Epithelial cell of prostate (primary cell): ENCODE results near the gene COLEC12.

ENCODE experiments used
- DNase-seq: peaks from one replicate; pipeline ENCODE4 v3.0.0-alpha.2; 2011; ENCODE audit warnings: low read depth, low spot score
- H3K27ac ChIP-seq: fragments of 450-650 bp; 2 replicates; pipeline ENCODE4 v1.5.1; 2017; ENCODE audit warnings: mild to moderate bottlenecking

COLEC12 gene

GRCh38 chr18:476251-476664, 24.2 kb downstream of the COLEC12 start:
- no peak overlapping the region for H3K27ac ChIP-seq
- DNase-seq = no peak

GRCh38 chr18:475202-476031, 25.1 kb downstream of the COLEC12 start:
- DNase-seq = no peak
- no peak overlapping the region for H3K27ac ChIP-seq

- DNase-seq = no peak
- no peak overlapping the region for H3K27ac ChIP-seq
Observed at GRCh38 chr18:474416-474815, 26.1 kb downstream of the COLEC12 start.

GRCh38 chr18:473802-474201, 26.7 kb downstream of the COLEC12 start:
- DNase-seq = no peak
- no peak overlapping the region for H3K27ac ChIP-seq

- DNase-seq = no peak
- H3K27ac ChIP-seq = no peak overlapping the region
Observed at GRCh38 chr18:471716-472115, 28.8 kb downstream of the COLEC12 start.

GRCh38 chr18:470661-471501, 29.6 kb downstream of the COLEC12 start:
- no peak for DNase-seq
- H3K27ac ChIP-seq = no peak overlapping the region

- no peak overlapping the region for H3K27ac ChIP-seq
- no peak for DNase-seq
Observed at GRCh38 chr18:468955-469790, 31.3 kb downstream of the COLEC12 start.

- DNase-seq = no peak
- H3K27ac ChIP-seq = no peak overlapping the region
Observed at GRCh38 chr18:463827-464541, 36.5 kb downstream of the COLEC12 start.

- H3K27ac ChIP-seq = no peak overlapping the region
- no peak for DNase-seq
Observed at GRCh38 chr18:463403-463802, 37.1 kb downstream of the COLEC12 start.

GRCh38 chr18:461762-462161, 38.7 kb downstream of the COLEC12 start:
- DNase-seq = no peak
- no peak overlapping the region for H3K27ac ChIP-seq

- DNase-seq = no peak
- H3K27ac ChIP-seq = no peak overlapping the region
Observed at GRCh38 chr18:460791-461190, 39.7 kb downstream of the COLEC12 start.

- H3K27ac ChIP-seq = no peak overlapping the region
- DNase-seq = no peak
Observed at GRCh38 chr18:459814-460593, 40.5 kb downstream of the COLEC12 start.

- DNase-seq = no peak
- H3K27ac ChIP-seq = no peak overlapping the region
Observed at GRCh38 chr18:457521-458412, 42.7 kb downstream of the COLEC12 start.

- no peak for DNase-seq
- no peak overlapping the region for H3K27ac ChIP-seq
Observed at GRCh38 chr18:457140-457519, 43.4 kb downstream of the COLEC12 start.

GRCh38 chr18:456361-457139, 44.0 kb downstream of the COLEC12 start:
- H3K27ac ChIP-seq = no peak overlapping the region
- no peak for DNase-seq

- H3K27ac ChIP-seq = no peak overlapping the region
- DNase-seq = no peak
Observed at GRCh38 chr18:453400-453799, 47.1 kb downstream of the COLEC12 start.

GRCh38 chr18:452816-453215, 47.7 kb downstream of the COLEC12 start:
- no peak overlapping the region for H3K27ac ChIP-seq
- no peak for DNase-seq
